ENCODE measurements around the gene QRSL1.

QRSL1 gene

DNA sequence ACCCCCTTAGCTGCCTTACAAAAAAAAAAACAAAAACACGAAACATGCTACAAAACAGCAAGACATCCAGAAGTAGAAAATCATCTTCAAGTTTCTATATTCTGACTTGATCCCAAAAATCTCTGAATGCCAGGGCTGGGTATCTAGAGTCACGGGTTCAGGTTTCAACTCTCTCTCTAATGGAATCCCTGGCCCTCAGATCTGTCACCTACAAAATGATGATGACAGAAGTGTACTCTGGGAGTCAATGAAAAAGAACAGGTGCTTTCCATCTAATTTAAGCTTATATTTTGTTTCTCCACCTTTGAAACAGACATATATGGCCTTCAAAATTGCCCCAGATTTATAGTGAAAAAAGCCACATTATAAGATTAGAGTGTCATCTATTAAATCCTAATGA is 18.3 kb upstream of the QRSL1 start:
- Histone ChIP-seq H3K27ac (ENCODE audit: insufficient read depth, low read depth, low read length, poor library complexity, severe bottlenecking) (no peak overlapping the region), H3K36me3 (ENCODE audit: control insufficient read depth, insufficient read depth, low read length) (no peaks in the 10 kb centered on the region), H3K4me1 (ENCODE audit: control insufficient read depth, insufficient read depth, low read length) (no peaks in the 10 kb centered on the region), H3K27me3 (ENCODE audit: control insufficient read depth, insufficient read depth, low read length, poor library complexity, severe bottlenecking) (no peaks in the 10 kb centered on the region), H3K4me3 (ENCODE audit: insufficient read depth, low read depth, low read length) (no peak overlapping the region), H3K9me3 (ENCODE audit: control insufficient read depth, low read length) (no peaks in the 10 kb centered on the region)
- 88 to 100% methylated on average over 2 of the region's 2 CpGs for WGBS, 2 experiments

DNA sequence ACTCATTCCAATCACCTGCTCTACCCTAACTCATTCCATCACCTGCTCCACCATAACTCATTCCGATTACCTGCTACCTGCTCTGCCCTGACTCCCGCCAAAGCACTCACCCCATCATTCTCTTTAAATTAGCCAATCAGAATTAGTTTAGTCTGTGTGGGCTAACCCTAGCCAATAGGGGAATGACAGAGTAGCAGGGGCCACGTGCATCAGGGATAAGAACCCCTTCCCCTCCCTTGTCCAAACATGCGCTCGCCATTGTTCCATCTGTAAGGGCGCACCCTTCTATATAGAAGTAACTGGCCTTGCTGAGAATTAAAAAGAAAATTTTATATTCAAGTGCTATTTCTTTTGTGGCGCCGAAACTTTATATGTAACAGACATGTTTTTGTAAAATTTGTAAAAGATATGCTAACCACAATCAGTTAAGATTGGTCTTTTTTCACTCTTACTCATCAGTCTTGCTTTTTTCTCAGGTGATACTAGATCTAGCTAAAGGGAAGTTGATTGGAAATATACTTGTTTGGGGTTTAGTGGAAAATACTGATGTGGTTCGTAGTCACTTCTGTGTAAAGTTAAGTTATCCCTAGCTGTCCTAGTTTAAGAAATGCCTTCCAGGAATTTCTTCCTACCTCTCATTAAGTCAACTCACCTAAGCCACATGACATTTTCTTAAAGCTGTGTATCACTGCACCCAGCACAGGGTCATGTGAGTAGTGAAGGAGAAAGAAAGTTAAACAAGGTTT is 16.5 kb upstream of the QRSL1 start:
- Histone ChIP-seq H3K27ac (ENCODE audit: insufficient read depth, low read depth, low read length, poor library complexity, severe bottlenecking) (no peak overlapping the region), H3K36me3 (ENCODE audit: control insufficient read depth, insufficient read depth, low read length) (no peaks in the 10 kb centered on the region), H3K4me1 (ENCODE audit: control insufficient read depth, insufficient read depth, low read length) (no peaks in the 10 kb centered on the region), H3K4me3 (ENCODE audit: insufficient read depth, low read depth, low read length) (no peak overlapping the region), H3K27me3 (ENCODE audit: control insufficient read depth, insufficient read depth, low read length, poor library complexity, severe bottlenecking) (no peaks in the 10 kb centered on the region), H3K9me3 (ENCODE audit: control insufficient read depth, low read length) (no peaks in the 10 kb centered on the region)
- WGBS, 2 experiments, result 91 to 94% methylated on average over 4 to 9 of the region's 9 CpGs

DNA sequence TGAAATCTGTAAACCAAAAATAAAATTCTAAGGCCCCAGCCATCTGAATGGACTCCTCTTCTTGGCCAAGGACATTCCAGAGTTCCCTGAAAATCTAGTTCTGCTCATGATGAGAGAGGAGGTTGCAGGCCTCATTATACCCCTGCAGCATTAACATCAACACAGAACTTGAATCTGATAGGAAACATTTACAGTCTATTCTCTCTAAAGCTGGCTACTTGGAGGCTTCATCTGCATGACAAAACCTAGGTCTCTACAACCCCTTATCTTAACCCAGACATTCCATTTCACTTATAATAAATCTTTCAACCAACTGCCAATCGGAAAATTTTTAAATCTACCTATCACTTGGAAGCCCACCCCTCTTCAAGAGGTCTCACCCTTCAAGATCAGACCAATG is 15.8 kb upstream of the QRSL1 start:
- Histone ChIP-seq H3K9me3 (ENCODE audit: control insufficient read depth, low read length) (no peaks in the 10 kb centered on the region), H3K4me3 (ENCODE audit: insufficient read depth, low read depth, low read length) (no peak overlapping the region), H3K4me1 (ENCODE audit: control insufficient read depth, insufficient read depth, low read length) (no peaks in the 10 kb centered on the region), H3K27me3 (ENCODE audit: control insufficient read depth, insufficient read depth, low read length, poor library complexity, severe bottlenecking) (no peaks in the 10 kb centered on the region), H3K36me3 (ENCODE audit: control insufficient read depth, insufficient read depth, low read length) (no peaks in the 10 kb centered on the region), H3K27ac (ENCODE audit: insufficient read depth, low read depth, low read length, poor library complexity, severe bottlenecking) (no peak overlapping the region)
- WGBS, 2 experiments, result 45 to 83% methylated on average over 1 of the region's 1 CpG

DNA sequence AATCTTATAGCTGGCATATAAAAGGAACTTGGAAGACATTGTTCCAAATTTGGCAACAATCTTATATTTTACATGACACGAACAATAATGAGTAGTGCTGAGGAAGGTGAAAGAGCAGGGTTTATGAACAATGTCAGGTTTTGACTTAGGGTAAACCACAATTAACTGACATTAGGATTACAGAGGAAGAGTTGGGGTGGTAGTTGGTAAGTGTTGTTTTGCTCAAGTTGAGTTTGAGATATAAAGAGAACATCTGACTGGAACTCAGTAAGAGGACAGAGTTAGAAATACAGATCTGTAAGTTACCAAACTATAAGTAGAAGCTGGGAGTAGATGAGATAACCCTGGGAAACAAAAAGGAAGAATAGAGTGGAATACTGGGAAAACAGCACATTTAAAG is 15.2 kb upstream of the QRSL1 start:
- Histone ChIP-seq H3K27me3 (ENCODE audit: control insufficient read depth, insufficient read depth, low read length, poor library complexity, severe bottlenecking) (no peaks in the 10 kb centered on the region), H3K4me1 (ENCODE audit: control insufficient read depth, insufficient read depth, low read length) (no peaks in the 10 kb centered on the region), H3K9me3 (ENCODE audit: control insufficient read depth, low read length) (no peaks in the 10 kb centered on the region), H3K4me3 (ENCODE audit: insufficient read depth, low read depth, low read length) (no peak overlapping the region), H3K27ac (ENCODE audit: insufficient read depth, low read depth, low read length, poor library complexity, severe bottlenecking) (no peak overlapping the region), H3K36me3 (ENCODE audit: control insufficient read depth, insufficient read depth, low read length) (no peaks in the 10 kb centered on the region)
- 57 to 67% methylated on average over 1 of the region's 1 CpG for WGBS, 2 experiments

DNA sequence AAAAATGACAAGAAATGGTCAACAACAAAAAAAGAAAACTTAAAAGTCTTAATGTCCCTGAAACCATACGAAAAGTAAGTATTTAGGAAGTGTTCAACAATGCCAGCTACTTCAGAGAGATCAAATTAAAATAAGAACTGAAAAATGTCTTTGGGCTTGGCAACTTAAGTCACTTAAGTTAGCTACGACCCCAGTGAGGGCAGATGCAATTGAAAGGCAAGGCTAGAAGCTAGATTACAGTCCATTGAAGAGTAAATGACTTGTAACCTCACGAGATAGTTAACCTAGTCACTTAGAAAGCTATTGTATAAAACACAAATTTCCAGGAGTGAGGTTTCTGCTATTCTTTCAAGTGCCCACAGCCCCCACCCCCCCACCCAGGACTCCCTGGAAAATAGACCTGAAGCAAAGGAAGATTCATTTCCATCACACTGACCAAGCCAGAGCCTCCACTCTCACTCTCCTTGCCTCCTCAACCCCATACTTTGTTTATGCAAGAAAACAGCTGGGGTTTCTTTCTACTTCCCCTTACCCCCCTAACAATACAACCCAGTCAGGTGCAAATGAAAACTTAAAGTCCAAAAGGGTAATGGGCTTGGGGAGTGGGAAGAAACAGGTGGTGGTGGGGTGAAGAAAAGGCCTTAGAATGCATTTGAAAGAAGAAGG is 14.7 kb upstream of the QRSL1 start:
- H3K4me3 ChIP-seq (ENCODE audit: insufficient read depth, low read depth, low read length), result no peak overlapping the region
- H3K27me3 ChIP-seq (ENCODE audit: control insufficient read depth, insufficient read depth, low read length, poor library complexity, severe bottlenecking), result no peaks in the 10 kb centered on the region
- H3K27ac ChIP-seq (ENCODE audit: insufficient read depth, low read depth, low read length, poor library complexity, severe bottlenecking), result no peak overlapping the region
- no peaks in the 10 kb centered on the region for H3K4me1 ChIP-seq (ENCODE audit: control insufficient read depth, insufficient read depth, low read length)
- 19 to 36% methylated on average over 2 to 3 of the region's 3 CpGs for WGBS, 2 experiments
- H3K9me3 ChIP-seq (ENCODE audit: control insufficient read depth, low read length), result no peaks in the 10 kb centered on the region
- H3K36me3 ChIP-seq (ENCODE audit: control insufficient read depth, insufficient read depth, low read length), result no peaks in the 10 kb centered on the region

DNA sequence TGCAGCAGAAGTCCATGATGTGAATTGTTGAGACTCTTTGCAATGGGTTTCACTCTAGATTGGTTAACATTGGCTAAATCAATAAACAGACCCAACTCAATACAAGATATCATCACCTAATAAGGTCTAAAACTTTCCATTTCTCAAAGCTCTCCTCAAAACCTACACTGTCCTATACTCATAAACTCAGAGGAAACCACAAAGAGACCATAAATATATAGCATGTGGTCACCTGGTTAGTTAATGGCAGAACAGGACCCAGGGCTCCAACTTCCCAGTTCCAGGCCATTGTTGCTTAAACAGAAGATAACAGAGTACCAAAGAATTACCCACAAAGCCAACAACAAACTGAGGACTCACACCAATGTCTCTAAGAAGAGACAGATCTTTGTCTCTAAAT is 12.1 kb upstream of the QRSL1 start:
- Histone ChIP-seq H3K9me3 (ENCODE audit: control insufficient read depth, low read length) (no peaks in the 10 kb centered on the region), H3K27me3 (ENCODE audit: control insufficient read depth, insufficient read depth, low read length, poor library complexity, severe bottlenecking) (no peaks in the 10 kb centered on the region), H3K36me3 (ENCODE audit: control insufficient read depth, insufficient read depth, low read length) (peaks cover 4% of the 10 kb centered on the region), H3K4me3 (ENCODE audit: insufficient read depth, low read depth, low read length) (no peak overlapping the region), H3K27ac (ENCODE audit: insufficient read depth, low read depth, low read length, poor library complexity, severe bottlenecking) (no peak overlapping the region), H3K4me1 (ENCODE audit: control insufficient read depth, insufficient read depth, low read length) (no peaks in the 10 kb centered on the region)

DNA sequence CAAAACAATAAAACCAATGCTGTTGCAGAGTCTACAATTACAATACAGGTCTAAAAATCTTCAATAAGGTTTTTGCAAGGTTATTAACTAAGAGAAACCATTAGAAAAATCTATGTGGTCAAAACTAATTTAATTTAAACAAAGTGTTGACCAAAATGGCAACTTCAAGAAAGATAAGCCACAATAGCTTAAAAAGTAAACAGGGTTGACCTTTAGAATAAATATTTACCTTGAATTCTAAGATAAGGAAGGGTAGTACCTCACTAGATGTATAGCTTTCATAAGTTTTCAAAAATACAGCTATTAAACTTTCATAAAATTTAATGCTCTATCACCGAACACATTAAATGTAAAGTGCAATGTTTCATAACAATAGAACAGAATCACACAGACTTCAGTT is 11.5 kb upstream of the QRSL1 start:
- 86 to 100% methylated on average over 1 of the region's 1 CpG for WGBS, 2 experiments
- H3K36me3 ChIP-seq (ENCODE audit: control insufficient read depth, insufficient read depth, low read length), result peaks cover 9% of the 10 kb centered on the region
- H3K4me3 ChIP-seq (ENCODE audit: insufficient read depth, low read depth, low read length), result no peak overlapping the region
- H3K9me3 ChIP-seq (ENCODE audit: control insufficient read depth, low read length), result no peaks in the 10 kb centered on the region
- H3K4me1 ChIP-seq (ENCODE audit: control insufficient read depth, insufficient read depth, low read length), result no peaks in the 10 kb centered on the region
- H3K27ac ChIP-seq (ENCODE audit: insufficient read depth, low read depth, low read length, poor library complexity, severe bottlenecking), result no peak overlapping the region
- no peaks in the 10 kb centered on the region for H3K27me3 ChIP-seq (ENCODE audit: control insufficient read depth, insufficient read depth, low read length, poor library complexity, severe bottlenecking)

DNA sequence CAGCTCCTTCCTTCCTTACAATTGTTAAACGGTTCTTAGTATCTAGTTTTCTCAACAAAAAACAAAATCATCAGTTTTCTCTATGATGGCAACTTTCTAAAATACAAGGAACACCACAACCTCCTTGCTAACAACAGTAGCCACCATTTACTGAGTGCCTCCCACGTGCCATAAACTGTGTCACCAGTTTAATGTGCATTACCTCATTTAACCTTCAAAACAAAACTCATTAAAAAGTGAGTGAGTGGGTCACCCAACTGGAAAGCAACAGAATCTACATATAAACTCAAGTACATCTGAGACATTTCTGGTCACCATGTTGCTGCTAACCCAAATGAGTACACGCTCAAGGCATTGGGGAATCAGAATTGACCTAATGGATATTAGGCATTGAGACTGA is 11.1 kb upstream of the QRSL1 start:
- Histone ChIP-seq H3K4me1 (ENCODE audit: control insufficient read depth, insufficient read depth, low read length) (no peaks in the 10 kb centered on the region), H3K27me3 (ENCODE audit: control insufficient read depth, insufficient read depth, low read length, poor library complexity, severe bottlenecking) (no peaks in the 10 kb centered on the region), H3K27ac (ENCODE audit: insufficient read depth, low read depth, low read length, poor library complexity, severe bottlenecking) (no peak overlapping the region), H3K4me3 (ENCODE audit: insufficient read depth, low read depth, low read length) (no peak overlapping the region), H3K36me3 (ENCODE audit: control insufficient read depth, insufficient read depth, low read length) (peaks cover 11% of the 10 kb centered on the region), H3K9me3 (ENCODE audit: control insufficient read depth, low read length) (no peaks in the 10 kb centered on the region)
- WGBS, 2 experiments, result 90 to 93% methylated on average over 3 of the region's 3 CpGs

DNA sequence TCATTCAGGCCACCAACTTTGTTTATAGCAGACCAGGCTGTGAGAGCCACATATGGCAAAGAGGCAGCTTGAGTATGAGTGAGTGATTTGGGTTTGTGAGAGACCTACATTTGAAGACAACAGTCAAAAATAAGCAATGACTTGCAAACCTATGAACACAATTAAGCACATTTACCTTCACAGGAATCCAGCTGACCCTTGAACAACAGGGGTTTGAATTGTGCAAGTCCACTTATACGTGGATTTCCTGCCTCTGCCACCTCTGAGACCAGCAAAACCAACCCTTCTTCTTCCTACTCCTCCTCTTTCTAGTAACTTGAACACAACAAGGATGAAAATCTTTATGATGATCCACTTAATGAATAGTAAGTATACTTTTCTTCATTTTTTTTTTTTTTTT is 10.2 kb upstream of the QRSL1 start:
- Histone ChIP-seq H3K27ac (ENCODE audit: insufficient read depth, low read depth, low read length, poor library complexity, severe bottlenecking) (no peak overlapping the region), H3K4me1 (ENCODE audit: control insufficient read depth, insufficient read depth, low read length) (no peaks in the 10 kb centered on the region), H3K27me3 (ENCODE audit: control insufficient read depth, insufficient read depth, low read length, poor library complexity, severe bottlenecking) (no peaks in the 10 kb centered on the region), H3K36me3 (ENCODE audit: control insufficient read depth, insufficient read depth, low read length) (peaks cover 11% of the 10 kb centered on the region), H3K9me3 (ENCODE audit: control insufficient read depth, low read length) (no peaks in the 10 kb centered on the region), H3K4me3 (ENCODE audit: insufficient read depth, low read depth, low read length) (no peak overlapping the region)
- WGBS, 2 experiments, result 97 to 100% methylated on average over 1 of the region's 1 CpG

DNA sequence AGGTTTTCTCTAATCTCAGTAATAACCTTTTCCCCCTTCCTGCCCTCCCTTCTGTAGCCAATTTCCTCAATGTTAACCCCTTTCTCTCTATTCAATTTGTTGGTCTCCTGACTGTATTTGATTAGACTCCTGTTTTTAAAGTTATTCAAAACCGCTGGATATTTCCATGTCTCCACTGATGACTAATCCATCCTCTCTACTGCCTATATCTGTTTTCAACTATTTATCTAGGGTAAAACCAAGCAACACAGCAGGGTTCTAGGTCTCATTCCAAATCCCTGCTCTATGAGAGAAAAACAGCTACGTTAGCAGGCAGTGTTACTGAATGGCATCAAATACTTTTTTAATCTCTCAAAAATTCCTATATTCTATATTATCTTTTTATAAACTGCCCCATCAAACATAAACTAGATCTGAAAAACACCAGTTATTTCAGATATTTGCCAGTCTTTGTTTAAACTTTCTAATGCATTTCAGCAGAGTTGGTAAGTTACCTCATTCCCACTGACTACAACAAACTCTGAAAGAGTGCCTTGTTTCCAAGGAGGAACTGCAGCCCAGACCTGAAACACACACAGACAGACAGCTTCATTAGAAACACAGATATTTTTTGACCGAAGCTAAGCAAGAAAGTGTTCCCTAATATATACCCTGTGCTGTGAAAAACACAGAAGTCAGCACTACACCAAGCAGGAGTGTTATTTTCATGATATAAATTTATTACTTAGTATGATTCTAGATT is 8.3 kb upstream of the QRSL1 start:
- Histone ChIP-seq H3K27ac (ENCODE audit: insufficient read depth, low read depth, low read length, poor library complexity, severe bottlenecking) (no peak overlapping the region), H3K9me3 (ENCODE audit: control insufficient read depth, low read length) (no peaks in the 10 kb centered on the region), H3K27me3 (ENCODE audit: control insufficient read depth, insufficient read depth, low read length, poor library complexity, severe bottlenecking) (no peaks in the 10 kb centered on the region), H3K4me1 (ENCODE audit: control insufficient read depth, insufficient read depth, low read length) (no peaks in the 10 kb centered on the region), H3K36me3 (ENCODE audit: control insufficient read depth, insufficient read depth, low read length) (peaks cover 11% of the 10 kb centered on the region), H3K4me3 (ENCODE audit: insufficient read depth, low read depth, low read length) (no peak overlapping the region)
- 64 to 66% methylated on average over 2 to 3 of the region's 3 CpGs for WGBS, 2 experiments
